ENCODE results near the gene EML6. TPM values are rescaled to one million over a fixed set of nuclear protein-coding genes. Genes with fewer than 3 reads are reported as not detected.
"Not testable (repeated sequence)": the region's sequence is repeated elsewhere in the genome, so short reads cannot be mapped to it uniquely, and the experiment has no call there.

EML6 gene
- total and polyA plus RNA-seq, 10 of the 15 experiments (the other 5 are each of a cell fraction or from before 2014, with no cell fraction given), result 0.09 to 0.67 (median 0.21) TPM

- H3K79me2 ChIP-seq (ENCODE audit: control insufficient read depth, insufficient read depth, low read length); in situ Hi-C loops (cut with MboI); H3K27me3 ChIP-seq (replicated peaks in 1 of 2; ENCODE audit: control insufficient read depth in 2 of 2, insufficient read depth in 2 of 2, low read length in 1 of 2); RAD21 ChIA-PET (ENCODE audit: unreplicated experiment); H3K4me2 ChIP-seq (ENCODE audit: control insufficient read depth, insufficient read depth); BruUV-seq (replicated peaks); H3K4me3 ChIP-seq; H3K4me1 ChIP-seq (ENCODE audit: control insufficient read depth, insufficient read depth, low read length); H2AFZ ChIP-seq (ENCODE audit: control insufficient read depth, low read depth, low read length); FAIRE-seq; H3K36me3 ChIP-seq (ENCODE audit: control insufficient read depth in 2 of 2, insufficient read depth in 2 of 2, low read length in 1 of 2); ATAC-seq; intact Hi-C loops (cut with micrococcal nuclease; ENCODE audit: unreplicated experiment); H3K9ac ChIP-seq (ENCODE audit: control insufficient read depth, insufficient read depth, low read length); H3K9me3 ChIP-seq (replicated peaks; ENCODE audit: control insufficient read depth, insufficient read depth, low read length); H3K27ac ChIP-seq (ENCODE audit: control insufficient read depth, insufficient read depth); DNase-seq (ENCODE audit: low read depth, low spot score); H4K20me1 ChIP-seq (ENCODE audit: control insufficient read depth, insufficient read depth): not testable (repeated sequence)
- ChIA-PET POLR2A (interaction anchor here (0.5 to 1.0 kb wide), 2 partner anchors 15 to 163 kb away, joined by 3 read pairs; no protein-coding TSS in a partner anchor), SMC1A (ENCODE audit: uncharacterized antibody, unreplicated experiment) (interaction anchor here (1.1 to 1.7 kb wide), 2 partner anchors 16 to 34 kb away, joined by 3 to 4 read pairs; no protein-coding TSS in a partner anchor), CTCF (interaction anchor here (0.6 to 1.2 kb wide), 3 partner anchors 27 to 140 kb away, joined by 3 read pairs; no protein-coding TSS in a partner anchor)
- 49% methylated on average over 3 of the region's 3 CpGs for WGBS (ENCODE audit: insufficient coverage, insufficient replicate concordance, low lambda C conversion rate, missing lambda C conversion rate)
Measured at GRCh38 chr2:54873236-54873635, 149.8 kb downstream of the EML6 start.

GRCh38 chr2:54876764-54877163 is 153.3 kb downstream of the EML6 start:
- Histone ChIP-seq H3K9ac (ENCODE audit: control insufficient read depth, insufficient read depth, low read length) (no peak overlapping the region), H3K27me3 (replicated peaks in 1 of 2; ENCODE audit: control insufficient read depth in 2 of 2, insufficient read depth in 2 of 2, low read length in 1 of 2) (no peaks in the 10 kb centered on the region), H3K27ac (ENCODE audit: control insufficient read depth, insufficient read depth) (no peak overlapping the region), H3K4me3 (no peak overlapping the region), H3K79me2 (ENCODE audit: control insufficient read depth, insufficient read depth, low read length) (no peaks in the 10 kb centered on the region), H3K4me1 (ENCODE audit: control insufficient read depth, insufficient read depth, low read length) (no peaks in the 10 kb centered on the region), H2AFZ (ENCODE audit: control insufficient read depth, low read depth, low read length) (no peak overlapping the region), H4K20me1 (ENCODE audit: control insufficient read depth, insufficient read depth) (no peaks in the 10 kb centered on the region), H3K36me3 (ENCODE audit: control insufficient read depth in 2 of 2, insufficient read depth in 2 of 2, low read length in 1 of 2) (no peaks in the 10 kb centered on the region), H3K9me3 (replicated peaks; ENCODE audit: control insufficient read depth, insufficient read depth, low read length) (no peaks in the 10 kb centered on the region), H3K4me2 (ENCODE audit: control insufficient read depth, insufficient read depth) (no peak overlapping the region)
- in situ Hi-C loops (cut with MboI) (no loop called here), intact Hi-C loops (cut with micrococcal nuclease; ENCODE audit: unreplicated experiment) (no loop called here)
- FAIRE-seq (no peak), ATAC-seq (no peak), DNase-seq (ENCODE audit: low read depth, low spot score) (no peak)
- CTCF ChIA-PET, result interaction anchor here (0.6 to 2.5 kb wide), 4 partner anchors 10 to 554 kb away, joined by 3 to 6 read pairs (median 3); no protein-coding TSS in a partner anchor
- TF ChIP-seq NR2C2 (IDR thresholded peaks at IDR 0.05; ENCODE audit: borderline replicate concordance, control insufficient read depth, insufficient read length, low read depth), result no peak
- no TSS peak for BruUV-seq (replicated peaks)
- POLR2A ChIA-PET, result no interaction called here
- RAD21 ChIA-PET (ENCODE audit: unreplicated experiment), result no interaction called here
- 80% methylated on average over 1 of the region's 1 CpG for WGBS (ENCODE audit: insufficient coverage, insufficient replicate concordance, low lambda C conversion rate, missing lambda C conversion rate)
- SMC1A ChIA-PET (ENCODE audit: uncharacterized antibody, unreplicated experiment), result interaction anchor here (0.6 to 2.9 kb wide), 4 partner anchors 23 to 562 kb away, joined by 3 to 11 read pairs (median 3); no protein-coding TSS in a partner anchor

Measured in GM12878 (cell line).